Fibroblast of lung (primary cell): ENCODE data around the gene ANP32B.

Source experiments
- CTCF ChIP-seq, 2 donors: IDR thresholded peaks in 1 of 2; conservative IDR thresholded peaks in 1 of 2; 1 replicate in 1 of 2; 2 replicates in 1 of 2; pipeline ENCODE4 v1.5.1; 2011 to 2012; ENCODE audit warnings: low read length in 2 of 2, control low read depth in 1 of 2, inconsistent platforms in 1 of 2, low read depth in 1 of 2, mild to moderate bottlenecking in 1 of 2
- EZH2 ChIP-seq: IDR thresholded peaks from 2 replicates; pipeline ENCODE4 v1.5.1; 2012; ENCODE audit warnings: low read length, control low read depth, mild to moderate bottlenecking; ENCODE audit errors: missing control alignments

GRCh38 chr9:97962136-97962535 is 21.0 kb upstream of the ANP32B start:
- no peak for TF ChIP-seq EZH2
- TF ChIP-seq CTCF (conservative IDR thresholded peaks at IDR 0.05 in 1 of 2, IDR thresholded peaks at IDR 0.05 in 1 of 2; ENCODE audit: low read depth in 1 of 2, low read length in 2 of 2): no peak
